Erythroblast (primary cell): ENCODE data around the gene ZBTB43.

Source experiments
- GATA1 ChIP-seq: IDR thresholded peaks from 2 replicates; pipeline ENCODE4 v1.6.1; 2011; ENCODE audit warnings: low read depth, mild to moderate bottlenecking, control low read depth, low read length, moderate library complexity
- POLR2A ChIP-seq: IDR thresholded peaks from 2 replicates; pipeline ENCODE4 v1.6.1; 2011; ENCODE audit warnings: mild to moderate bottlenecking, low read length

DNA sequence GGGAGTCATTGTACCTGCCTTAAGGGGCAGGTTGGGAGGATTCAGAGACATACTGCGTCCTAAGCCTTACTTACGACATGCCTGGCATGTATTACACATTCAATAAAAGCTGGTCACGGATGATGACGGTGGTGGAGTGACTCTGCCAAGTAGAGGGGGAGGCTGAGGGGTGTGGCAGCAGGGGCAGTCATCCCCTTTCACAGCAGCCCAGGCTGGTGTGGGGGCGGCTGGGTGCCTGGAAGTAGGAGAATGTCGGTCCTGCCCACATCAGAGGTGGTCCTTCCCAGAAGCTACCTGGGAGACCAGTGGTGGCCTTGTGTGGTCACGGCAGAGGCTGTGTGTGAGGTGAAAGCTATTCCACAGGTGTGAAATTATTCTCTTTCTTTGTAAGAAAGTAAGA lies 64.5 kb downstream of the ZBTB43 start:
- TF ChIP-seq POLR2A, result no peak
- no peak for TF ChIP-seq GATA1
